SH-SY5Y (cell line): ENCODE data around the gene CDKN2D.

Source experiments
- GATA2 ChIP-seq: IDR thresholded peaks from 2 replicates; pipeline ENCODE4 v1.6.1; 2011; ENCODE audit warnings: mild to moderate bottlenecking, low read depth, low read length
- GATA3 ChIP-seq: IDR thresholded peaks from 2 replicates; pipeline ENCODE4 v1.6.1; 2011; ENCODE audit warnings: low read depth, mild to moderate bottlenecking, low read length, moderate library complexity

DNA sequence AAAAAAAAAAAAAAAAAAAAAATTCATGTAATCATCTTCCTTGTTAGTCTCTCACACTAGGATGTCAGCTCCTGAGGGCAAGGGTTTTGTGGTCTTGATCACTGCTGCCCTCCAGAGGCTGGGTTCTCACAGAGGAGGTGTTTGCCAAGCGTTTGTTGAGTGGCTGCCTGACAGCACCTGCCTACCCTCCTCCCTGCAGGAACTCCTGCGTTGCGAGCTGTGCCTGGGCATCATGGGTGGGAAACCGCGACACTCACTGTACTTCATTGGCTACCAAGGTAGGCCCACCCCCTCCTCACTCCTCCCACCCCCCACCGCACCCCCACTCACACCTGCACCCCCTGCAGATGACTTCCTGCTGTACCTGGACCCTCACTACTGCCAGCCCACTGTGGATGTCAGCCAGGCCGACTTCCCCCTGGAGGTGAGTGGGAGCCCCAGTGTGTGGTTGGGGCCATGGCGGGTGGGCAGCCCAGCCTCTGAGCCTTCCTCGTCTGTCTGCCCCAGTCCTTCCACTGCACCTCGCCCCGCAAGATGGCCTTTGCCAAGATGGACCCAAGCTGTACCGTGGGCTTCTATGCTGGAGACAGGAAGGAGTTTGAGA is 17.0 kb downstream of the CDKN2D start:
- no peak for TF ChIP-seq GATA3
- TF ChIP-seq GATA2 = no peak
